HCT116 (cell line): ENCODE results near the gene HPCAL1.

ENCODE experiments used
- POLR2A ChIP-seq: IDR thresholded peaks from 2 replicates; pipeline ENCODE4 v1.7.0; 2011; ENCODE audit warnings: borderline replicate concordance; ENCODE audit not compliant: insufficient read depth, insufficient read length; ENCODE audit errors: extremely low read depth
- TF ChIP-seq, protein P1 (sequence below), 3 experiments: fragments of 200-600 bp in 1 of 3; sonication (generic) in 1 of 3; IDR thresholded peaks in 2 of 3; conservative IDR thresholded peaks in 1 of 3; 2 replicates each; pipeline ENCODE4 v1.5.1; 2012 to 2017; ENCODE audit warnings: low read depth in 2 of 3, low read length in 2 of 3, antibody characterized with exemption in 1 of 3, borderline replicate concordance in 1 of 3, control low read depth in 1 of 3, mild to moderate bottlenecking in 1 of 3, mixed read lengths in 1 of 3, mixed run types in 1 of 3, moderate library complexity in 1 of 3; ENCODE audit not compliant: insufficient read depth in 1 of 3

DNA sequence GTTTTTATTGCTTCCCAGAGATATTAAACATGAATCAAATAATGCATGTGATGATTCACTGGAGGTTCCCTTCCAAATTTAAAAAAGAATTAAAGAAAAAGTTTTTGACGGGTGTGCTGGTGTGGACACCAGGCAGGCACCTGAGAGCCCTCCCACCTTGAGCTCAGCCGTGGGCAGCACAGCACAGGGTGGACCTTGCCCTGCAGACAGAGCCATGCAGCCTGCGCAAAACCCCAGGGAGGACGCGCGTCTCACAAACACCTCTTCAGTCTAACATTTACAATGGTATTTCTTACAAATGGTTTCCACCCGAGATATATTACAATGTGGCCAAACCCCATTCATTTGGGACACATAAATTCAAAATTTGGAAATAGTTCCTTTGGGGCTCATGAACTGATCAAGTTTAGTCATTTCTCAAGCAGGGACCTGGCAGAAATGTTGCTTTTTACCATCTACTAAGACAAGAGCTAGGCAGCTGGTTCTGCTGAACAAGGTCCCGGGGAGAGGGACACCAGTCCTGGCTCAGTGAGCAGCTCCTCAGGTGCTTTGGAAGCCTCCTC is 100.0 kb downstream of the HPCAL1 start:
- TF ChIP-seq, protein P1, sequence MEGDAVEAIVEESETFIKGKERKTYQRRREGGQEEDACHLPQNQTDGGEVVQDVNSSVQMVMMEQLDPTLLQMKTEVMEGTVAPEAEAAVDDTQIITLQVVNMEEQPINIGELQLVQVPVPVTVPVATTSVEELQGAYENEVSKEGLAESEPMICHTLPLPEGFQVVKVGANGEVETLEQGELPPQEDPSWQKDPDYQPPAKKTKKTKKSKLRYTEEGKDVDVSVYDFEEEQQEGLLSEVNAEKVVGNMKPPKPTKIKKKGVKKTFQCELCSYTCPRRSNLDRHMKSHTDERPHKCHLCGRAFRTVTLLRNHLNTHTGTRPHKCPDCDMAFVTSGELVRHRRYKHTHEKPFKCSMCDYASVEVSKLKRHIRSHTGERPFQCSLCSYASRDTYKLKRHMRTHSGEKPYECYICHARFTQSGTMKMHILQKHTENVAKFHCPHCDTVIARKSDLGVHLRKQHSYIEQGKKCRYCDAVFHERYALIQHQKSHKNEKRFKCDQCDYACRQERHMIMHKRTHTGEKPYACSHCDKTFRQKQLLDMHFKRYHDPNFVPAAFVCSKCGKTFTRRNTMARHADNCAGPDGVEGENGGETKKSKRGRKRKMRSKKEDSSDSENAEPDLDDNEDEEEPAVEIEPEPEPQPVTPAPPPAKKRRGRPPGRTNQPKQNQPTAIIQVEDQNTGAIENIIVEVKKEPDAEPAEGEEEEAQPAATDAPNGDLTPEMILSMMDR (IDR thresholded peaks at IDR 0.05 in 2 of 3, conservative IDR thresholded peaks at IDR 0.05 in 1 of 3; ENCODE audit: borderline replicate concordance in 1 of 3, insufficient read depth in 1 of 3, low read depth in 2 of 3, low read length in 2 of 3) = no peak
- no peak for TF ChIP-seq POLR2A
